ENCODE measurements around the gene KPNA1.

GRCh38 chr3:122462406-122462805 lies 52.3 kb downstream of the KPNA1 start:
- TF ChIP-seq POLR2A (IDR thresholded peaks at IDR 0.05; ENCODE audit: low read depth, low read length) (no peak), POLR2AphosphoS5 (IDR thresholded peaks at IDR 0.05; ENCODE audit: low read depth, low read length) (no peak)

All from GM12891 (cell line).